Natural killer cell (primary cell): ENCODE data around the gene BRK1. TPM values are rescaled to one million over a fixed set of nuclear protein-coding genes. Genes with fewer than 3 reads are reported as not detected.

Source experiments
- total RNA-seq, 4 donors: library from RNA; stranded (reverse); fragments of 120-200 nt in 1 of 4; gene quantifications; one replicate each; pipeline versions ENCODE4 v1.2.3 to v1.2.4, GENCODE V29; 2013 to 2022

Gene BRK1
- total RNA-seq, 3 donors from 2014 or later (not counting 1 experiment from before 2014, with no cell fraction given), result 65.8 to 78.5 (median 75.0) TPM

Other genes starting within 250 kb of the BRK1 start
- gene CIDEC, start 235.4 kb upstream of the BRK1 start, total RNA-seq, result not detected
- gene JAGN1, start 225.1 kb upstream of the BRK1 start, total RNA-seq, result 10 to 100 TPM; 15.4 to 16.6 (median 15.5) TPM
- gene IL17RE, start 212.8 kb upstream of the BRK1 start, total RNA-seq, result 1 to 10 TPM in 2 of 3 donors, under 1 TPM in 1; 0.28 to 2.5 (median 1.5) TPM
- gene IL17RC, start 198.6 kb upstream of the BRK1 start, total RNA-seq, result 1 to 10 TPM in 2 of 3 donors, under 1 TPM in 1; 0.77 to 1.5 (median 1.2) TPM
- 10 to 100 TPM; 29.1 to 35.6 (median 32.9) TPM for gene CRELD1, start 181.8 kb upstream of the BRK1 start, total RNA-seq
- 1 to 10 TPM; 2.2 to 5.1 (median 4.8) TPM for gene PRRT3, start 163.3 kb upstream of the BRK1 start, total RNA-seq
- 10 to 100 TPM; 48.5 to 50.4 (median 49.2) TPM for gene EMC3, start 128.8 kb upstream of the BRK1 start, total RNA-seq
- gene FANCD2, start 89.2 kb upstream of the BRK1 start, total RNA-seq, result 10 to 100 TPM in 2 of 3 donors, 1 to 10 TPM in 1; 9.0 to 15.7 (median 14.6) TPM
- gene FANCD2OS, start 7.4 kb upstream of the BRK1 start, total RNA-seq, result not detected
- 100 to 1,000 TPM in 2 of 3 donors, 10 to 100 TPM in 1; 94.9 to 113 (median 102) TPM for gene VHL, start 26.1 kb downstream of the BRK1 start, total RNA-seq
- 10 to 100 TPM; 10.4 to 28.2 (median 10.9) TPM for gene IRAK2, start 49.2 kb downstream of the BRK1 start, total RNA-seq
- gene TATDN2, start 132.8 kb downstream of the BRK1 start, total RNA-seq, result 10 to 100 TPM; 75.6 to 99.4 (median 88.4) TPM
- 1 to 10 TPM; 1.4 to 2.6 (median 1.5) TPM for gene GHRL, start 177.3 kb downstream of the BRK1 start, total RNA-seq
- 100 to 1,000 TPM in 1 of 3 donors, 10 to 100 TPM in 2; 88.6 to 105 (median 99.3) TPM for gene SEC13, start 205.4 kb downstream of the BRK1 start, total RNA-seq